H9 (cell line): Measurements from ENCODE around the gene CCDC13. TPM values are rescaled to one million over a fixed set of nuclear protein-coding genes. Genes with fewer than 3 reads are reported as not detected.
A peak's percentile ranks its signal among the peaks of the same experiment; 100 is the strongest.

ENCODE experiments used
- DNase-seq: peaks from one replicate; pipeline ENCODE4 v3.0.0-alpha.2; 2017
- H2AFZ ChIP-seq: one replicate; pipeline ENCODE4 v1.6.1; 2013; ENCODE audit warnings: mild to moderate bottlenecking, low read length, control low read depth, moderate library complexity
- H2AK5ac ChIP-seq: 2 replicates; pipeline ENCODE4 v1.6.1; 2013; ENCODE audit warnings: low read length, control low read depth, mixed read lengths; ENCODE audit not compliant: insufficient read length
- H2BK120ac ChIP-seq: one replicate; pipeline ENCODE4 v1.6.1; 2013; ENCODE audit warnings: low read depth, mild to moderate bottlenecking, low read length, control low read depth, inconsistent platforms; ENCODE audit not compliant: poor library complexity, severe bottlenecking
- H2BK12ac ChIP-seq: 2 replicates; pipeline ENCODE4 v1.6.1; 2013; ENCODE audit warnings: low read length, control low read depth, mixed read lengths, low read depth; ENCODE audit not compliant: insufficient read length
- H2BK15ac ChIP-seq: 2 replicates; pipeline ENCODE4 v1.6.1; 2013; ENCODE audit warnings: low read depth, low read length, control low read depth
- H2BK20ac ChIP-seq: one replicate; pipeline ENCODE4 v1.6.1; 2013; ENCODE audit warnings: low read depth, mild to moderate bottlenecking, low read length, control low read depth, inconsistent platforms; ENCODE audit not compliant: poor library complexity, severe bottlenecking
- H2BK5ac ChIP-seq: 2 replicates; pipeline ENCODE4 v1.6.1; 2013; ENCODE audit warnings: low read length, control low read depth, mixed read lengths; ENCODE audit not compliant: insufficient read length
- H3K14ac ChIP-seq: 2 replicates; pipeline ENCODE4 v1.6.1; 2013; ENCODE audit warnings: low read length, control low read depth; ENCODE audit not compliant: insufficient read depth
- H3K18ac ChIP-seq: 2 replicates; pipeline ENCODE4 v1.6.1; 2013; ENCODE audit warnings: low read depth, mild to moderate bottlenecking, mixed read lengths, low read length, control low read depth; ENCODE audit not compliant: insufficient read length
- H3K23ac ChIP-seq: 2 replicates; pipeline ENCODE4 v1.6.1; 2013; ENCODE audit warnings: low read length, control low read depth, mixed read lengths, low read depth; ENCODE audit not compliant: insufficient read length
- H3K23me2 ChIP-seq: 2 replicates; pipeline ENCODE4 v1.6.1; 2013; ENCODE audit warnings: low read depth, mild to moderate bottlenecking, mixed read lengths, low read length, control low read depth; ENCODE audit not compliant: insufficient read length, poor library complexity, severe bottlenecking
- H3K27ac ChIP-seq: 2 replicates; pipeline ENCODE4 v1.5.1; 2013; ENCODE audit warnings: low read length, control low read depth, mixed read lengths, low read depth; ENCODE audit not compliant: insufficient read length
- H3K27me3 ChIP-seq: 2 replicates; pipeline ENCODE4 v1.6.1; 2013; ENCODE audit warnings: low read length, control low read depth, inconsistent platforms; ENCODE audit not compliant: insufficient read depth
- H3K4ac ChIP-seq: 2 replicates; pipeline ENCODE4 v1.6.1; 2013; ENCODE audit warnings: low read depth, mild to moderate bottlenecking, control low read depth, inconsistent platforms, low read length, moderate library complexity
- H3K4me1 ChIP-seq: 2 replicates; pipeline ENCODE4 v1.6.1; 2013; ENCODE audit warnings: low read length, control low read depth, inconsistent platforms; ENCODE audit not compliant: insufficient read depth
- H3K4me2 ChIP-seq: 2 replicates; pipeline ENCODE4 v1.6.1; 2013; ENCODE audit warnings: low read length, control low read depth, mixed read lengths; ENCODE audit not compliant: insufficient read length, insufficient read depth
- H3K56ac ChIP-seq: 2 replicates; pipeline ENCODE4 v1.6.1; 2013; ENCODE audit warnings: low read depth, mild to moderate bottlenecking, mixed read lengths, low read length, control low read depth; ENCODE audit not compliant: insufficient read length
- H3K79me1 ChIP-seq: 2 replicates; pipeline ENCODE4 v1.6.1; 2013; ENCODE audit warnings: low read depth, mild to moderate bottlenecking, moderate library complexity, low read length, control low read depth, inconsistent platforms; ENCODE audit not compliant: insufficient read depth, poor library complexity, severe bottlenecking
- H3K79me2 ChIP-seq: 2 replicates; pipeline ENCODE4 v1.6.1; 2013; ENCODE audit warnings: low read length, control low read depth, inconsistent platforms; ENCODE audit not compliant: insufficient read depth
- H3K9ac ChIP-seq: 2 replicates; pipeline ENCODE4 v1.6.1; 2013; ENCODE audit warnings: low read length, control low read depth, mixed read lengths; ENCODE audit not compliant: insufficient read length; ENCODE audit errors: extremely low read depth
- H3K9me3 ChIP-seq: one replicate; pipeline ENCODE4 v1.6.1; 2013; ENCODE audit warnings: low read depth, low read length, inconsistent platforms; ENCODE audit not compliant: control insufficient read depth
- H3T11ph ChIP-seq: one replicate; pipeline ENCODE4 v1.6.1; 2013; ENCODE audit warnings: mild to moderate bottlenecking, low read length, control low read depth, inconsistent platforms
- H4K20me1 ChIP-seq: one replicate; pipeline ENCODE4 v1.6.1; 2013; ENCODE audit not compliant: control insufficient read depth, insufficient read length, insufficient read depth
- H4K5ac ChIP-seq: 2 replicates; pipeline ENCODE4 v1.6.1; 2013; ENCODE audit warnings: low read depth, mild to moderate bottlenecking, mixed read lengths, low read length, control low read depth; ENCODE audit not compliant: insufficient read length
- H4K8ac ChIP-seq: replicated peaks from 2 replicates; pipeline ENCODE4 v1.6.1; 2013; ENCODE audit warnings: low read length, control low read depth, mixed read lengths, low read depth; ENCODE audit not compliant: insufficient read length
- H4K91ac ChIP-seq: 2 replicates; pipeline ENCODE4 v1.6.1; 2013; ENCODE audit warnings: low read depth, mild to moderate bottlenecking, moderate library complexity, mixed read lengths, low read length, control low read depth; ENCODE audit not compliant: insufficient read length
- H3K27ac Mint-ChIP-seq, 3 experiments: 2 replicates in 2 of 3; 3 replicates in 1 of 3; pipeline ENCODE4 v1.8.0; 2020 to 2021; ENCODE audit warnings: mixed read lengths in 3 of 3, mild to moderate bottlenecking in 1 of 3, moderate library complexity in 1 of 3
- H3K27me3 Mint-ChIP-seq: 2 replicates; pipeline ENCODE4 v1.8.0; 2021; ENCODE audit warnings: low read depth, mild to moderate bottlenecking, moderate library complexity, mixed read lengths
- H3K36me3 Mint-ChIP-seq, 3 experiments: 2 replicates in 2 of 3; 3 replicates in 1 of 3; pipeline ENCODE4 v1.8.0; 2020 to 2021; ENCODE audit warnings: low read depth in 3 of 3, mixed read lengths in 3 of 3; ENCODE audit not compliant: insufficient read depth in 1 of 3
- H3K4me1 Mint-ChIP-seq, 2 experiments: 2 replicates each; pipeline ENCODE4 v1.8.0; 2020; ENCODE audit warnings: mixed read lengths in 2 of 2
- H3K4me3 Mint-ChIP-seq, 2 experiments: 2 replicates in 1 of 2; 3 replicates in 1 of 2; pipeline ENCODE4 v1.8.0; 2020 to 2021; ENCODE audit warnings: mild to moderate bottlenecking in 2 of 2, mixed read lengths in 2 of 2, moderate library complexity in 1 of 2
- H3K9me3 Mint-ChIP-seq, 2 experiments: 2 replicates in 1 of 2; 3 replicates in 1 of 2; pipeline ENCODE4 v1.8.0; 2020; ENCODE audit warnings: mild to moderate bottlenecking in 2 of 2, mixed read lengths in 2 of 2, moderate library complexity in 1 of 2
- WGBS: extraction: QIAGEN DNeasy Blood & Tissue Kit; methylation state at CpG from one replicate; pipeline ENCODE4 v1.1.7; 2013; ENCODE audit warnings: missing lambda C conversion rate, low lambda C conversion rate, mixed read lengths; ENCODE audit not compliant: insufficient read length; ENCODE audit errors: extremely low coverage; 5-methylcytosine and 5-hydroxymethylcytosine counted together
- total RNA-seq: library from RNA; stranded (reverse); gene quantifications from 2 replicates; pipeline ENCODE4 v1.2.1, GENCODE V29; 2021
- TF ChIP-seq, protein P1 (sequence below): fragments of 200-600 bp; sonication (generic); conservative IDR thresholded peaks from 3 replicates; pipeline ENCODE4 v1.8.0; 2021; ENCODE audit warnings: antibody characterized with exemption, mild to moderate bottlenecking

Gene CCDC13
- total RNA-seq, 1 experiment from 2014 or later = not detected

- H3K36me3 Mint-ChIP-seq = no peaks in the 10 kb centered on the region
- Histone ChIP-seq H2AK5ac (no peak overlapping the region), H3K27me3 (no peaks in the 10 kb centered on the region), H2AFZ (no peak overlapping the region), H3K56ac (no peak overlapping the region), H3K14ac (no peak overlapping the region), H4K20me1 (no peaks in the 10 kb centered on the region), H4K91ac (no peak overlapping the region), H3K9ac (no peak overlapping the region), H3K79me1 (no peaks in the 10 kb centered on the region), H2BK20ac (no peak overlapping the region), H3K23ac (no peak overlapping the region), H3T11ph (no peak overlapping the region), H3K4me2 (no peak overlapping the region), H3K4me1 (peaks cover 9% of the 10 kb centered on the region; the same call in 1 of the 2 replicates), H3K27ac (no peak overlapping the region), H3K79me2 (no peaks in the 10 kb centered on the region), H4K5ac (no peak overlapping the region), H3K9me3 (no peaks in the 10 kb centered on the region), H4K8ac (no peak overlapping the region), H2BK120ac (no peak overlapping the region), H2BK5ac (no peak overlapping the region), H3K18ac (peak overlapping the region; percentile 60), H3K4ac (no peak overlapping the region), H2BK12ac (no peak overlapping the region), H3K23me2 (no peaks in the 10 kb centered on the region), H2BK15ac (no peak overlapping the region)
- H3K9me3 Mint-ChIP-seq = no peaks in the 10 kb centered on the region
- TF ChIP-seq, protein P1, sequence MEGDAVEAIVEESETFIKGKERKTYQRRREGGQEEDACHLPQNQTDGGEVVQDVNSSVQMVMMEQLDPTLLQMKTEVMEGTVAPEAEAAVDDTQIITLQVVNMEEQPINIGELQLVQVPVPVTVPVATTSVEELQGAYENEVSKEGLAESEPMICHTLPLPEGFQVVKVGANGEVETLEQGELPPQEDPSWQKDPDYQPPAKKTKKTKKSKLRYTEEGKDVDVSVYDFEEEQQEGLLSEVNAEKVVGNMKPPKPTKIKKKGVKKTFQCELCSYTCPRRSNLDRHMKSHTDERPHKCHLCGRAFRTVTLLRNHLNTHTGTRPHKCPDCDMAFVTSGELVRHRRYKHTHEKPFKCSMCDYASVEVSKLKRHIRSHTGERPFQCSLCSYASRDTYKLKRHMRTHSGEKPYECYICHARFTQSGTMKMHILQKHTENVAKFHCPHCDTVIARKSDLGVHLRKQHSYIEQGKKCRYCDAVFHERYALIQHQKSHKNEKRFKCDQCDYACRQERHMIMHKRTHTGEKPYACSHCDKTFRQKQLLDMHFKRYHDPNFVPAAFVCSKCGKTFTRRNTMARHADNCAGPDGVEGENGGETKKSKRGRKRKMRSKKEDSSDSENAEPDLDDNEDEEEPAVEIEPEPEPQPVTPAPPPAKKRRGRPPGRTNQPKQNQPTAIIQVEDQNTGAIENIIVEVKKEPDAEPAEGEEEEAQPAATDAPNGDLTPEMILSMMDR = no peak
- peak overlapping the region; percentile 18 to 92 (median 40); a peak in 2 of 7 replicates for H3K27ac Mint-ChIP-seq
- no CpG with 5 or more reads among the region's 4 CpGs for WGBS
- H3K4me3 Mint-ChIP-seq = peak overlapping the region in 1 of 2 experiments; percentile 29; a peak in 1 of 5 replicates
- peaks cover 5% of the 10 kb centered on the region for H3K27me3 Mint-ChIP-seq
- H3K4me1 Mint-ChIP-seq = peaks cover 56 to 57% of the 10 kb centered on the region in 2 experiments
- peak; percentile 9 for DNase-seq
Measured at GRCh38 chr3:42732196-42732828, 40.7 kb downstream of the CCDC13 start.
